Gastroesophageal sphincter (tissue), 4 donors: ENCODE results near the gene TTC7B. TPM values are rescaled to one million over a fixed set of nuclear protein-coding genes. Genes with fewer than 3 reads are reported as not detected.
"Not testable (repeated sequence)": the region's sequence is repeated elsewhere in the genome, so short reads cannot be mapped to it uniquely, and the experiment has no call there.

Experiments used
- ATAC-seq: fragments of 150-250 bp; one replicate; pipeline ENCODE4 v1.9.1; 2016; ENCODE audit warnings: mild to moderate bottlenecking, moderate library complexity
- H3K27ac ChIP-seq, 4 donors: fragments of 200-600 bp; sonication (generic) in 3 of 4; 1 replicate in 3 of 4; 2 replicates in 1 of 4; pipeline ENCODE4 v1.5.1; 2016 to 2019
- H3K27me3 ChIP-seq: fragments of 200-600 bp; sonication (generic); one replicate; pipeline ENCODE4 v1.5.1; 2019
- H3K36me3 ChIP-seq, 2 donors: fragments of 200-600 bp; sonication (generic); one replicate each; pipeline ENCODE4 v1.5.1; 2019; ENCODE audit warnings: control low read depth in 1 of 2
- H3K4me1 ChIP-seq, 3 donors: fragments of 200-600 bp; sonication (generic); 1 replicate in 2 of 3; 2 replicates in 1 of 3; pipeline ENCODE4 v1.5.1; 2016 to 2019; ENCODE audit warnings: control low read depth in 2 of 3
- H3K4me3 ChIP-seq, 2 donors: fragments of 200-600 bp; sonication (generic); one replicate each; pipeline ENCODE4 v1.5.1; 2019; ENCODE audit warnings: mild to moderate bottlenecking in 1 of 2, moderate library complexity in 1 of 2
- H3K9me3 ChIP-seq, 3 donors: fragments of 200-600 bp; sonication (generic); one replicate each; pipeline ENCODE4 v1.5.1; 2017 to 2019; ENCODE audit warnings: control low read depth in 2 of 3
- CTCF ChIP-seq, 4 experiments: fragments of 200-600 bp in 2 of 4; fragments of 450-650 bp in 2 of 4; sonication (generic) in 1 of 4; IDR thresholded peaks; one replicate each; pipeline ENCODE4 v1.5.1; 2017 to 2019; ENCODE audit warnings: antibody characterized with exemption in 4 of 4, mild to moderate bottlenecking in 2 of 4, moderate library complexity in 2 of 4
- EP300 ChIP-seq: sonication (generic); formaldehyde crosslinking; IDR thresholded peaks from one replicate; pipeline ENCODE4 v1.6.1; 2017; ENCODE audit warnings: antibody characterized with exemption, mild to moderate bottlenecking
- POLR2A ChIP-seq, 2 donors: fragments of 450-650 bp; IDR thresholded peaks; one replicate each; pipeline ENCODE4 v1.6.1; 2017; ENCODE audit warnings: antibody characterized with exemption in 2 of 2, mild to moderate bottlenecking in 2 of 2, moderate library complexity in 1 of 2
- POLR2AphosphoS5 ChIP-seq: sonication (generic); formaldehyde crosslinking; IDR thresholded peaks from one replicate; pipeline ENCODE4 v1.6.1; 2017; ENCODE audit warnings: antibody characterized with exemption
- WGBS, 2 donors: methylation state at CpG; one replicate each; pipeline ENCODE4 v1.1.5; 2018; ENCODE audit warnings: low coverage in 1 of 2; 5-methylcytosine and 5-hydroxymethylcytosine counted together
- total RNA-seq, 4 donors: library from RNA; depleted of rRNA; stranded (reverse); fragments of >200 nt; gene quantifications; one replicate each; pipeline ENCODE4 v1.1.0, GENCODE V29; 2016

Gene TTC7B
- total RNA-seq, 4 donors from 2014 or later: 59.0 to 170 (median 64.1) TPM

GRCh38 chr14:90839889-90840266 lies 23.6 kb upstream of the TTC7B start:
- H3K4me1 ChIP-seq: peaks cover 0 to 13% (median 6%) of the 10 kb centered on the region in 3 donors
- peak overlapping the region in 3 of 4 donors; percentile 61 to 74 (median 63) for H3K27ac ChIP-seq
- H3K9me3 ChIP-seq: no peaks in the 10 kb centered on the region
- no peak overlapping the region for H3K4me3 ChIP-seq
- no peaks in the 10 kb centered on the region for H3K27me3 ChIP-seq
- TF ChIP-seq CTCF (IDR thresholded peaks at IDR 0.05) (no peak), POLR2A (IDR thresholded peaks at IDR 0.05) (no peak), POLR2AphosphoS5 (no peak), EP300 (no peak)
- H3K36me3 ChIP-seq: no peaks in the 10 kb centered on the region
- WGBS, 2 donors: 86 to 89% methylated on average over 3 of the region's 3 CpGs
- no peak for ATAC-seq

GRCh38 chr14:90839024-90839888 lies 23.0 kb upstream of the TTC7B start:
- Histone ChIP-seq H3K27ac (peak overlapping the region in 3 of 4 donors; percentile 61 to 74 (median 63)), H3K4me1 (peaks cover 0 to 13% (median 6%) of the 10 kb centered on the region in 3 donors), H3K4me3 (peak overlapping the region in 1 of 2 donors; percentile 18), H3K9me3 (no peaks in the 10 kb centered on the region), H3K36me3 (no peaks in the 10 kb centered on the region), H3K27me3 (no peaks in the 10 kb centered on the region)
- ATAC-seq: peak; percentile 86
- WGBS, 2 donors: 23 to 38% methylated on average over 5 to 10 of the region's 10 CpGs
- TF ChIP-seq EP300 (no peak), CTCF (IDR thresholded peaks at IDR 0.05) (no peak), POLR2AphosphoS5 (no peak), POLR2A (IDR thresholded peaks at IDR 0.05) (no peak)

- not testable (repeated sequence) for ATAC-seq, H3K4me3 ChIP-seq, H3K27me3 ChIP-seq, H3K36me3 ChIP-seq, H3K9me3 ChIP-seq
- peak overlapping the region in 2 of 4 donors; percentile 61 to 63 for H3K27ac ChIP-seq
- 75 to 76% methylated on average over 3 to 7 of the region's 8 CpGs for WGBS, 2 donors
- peaks cover 0 to 13% (median 6%) of the 10 kb centered on the region in 3 donors for H3K4me1 ChIP-seq
Observed at GRCh38 chr14:90838531-90838930, 22.3 kb upstream of the TTC7B start.

- no peaks in the 10 kb centered on the region for H3K9me3 ChIP-seq
Observed at GRCh38 chr14:90837355-90837754, 21.1 kb upstream of the TTC7B start.

GRCh38 chr14:90836692-90837063 lies 20.4 kb upstream of the TTC7B start:
- Histone ChIP-seq H3K27me3 (no peaks in the 10 kb centered on the region), H3K36me3 (no peaks in the 10 kb centered on the region), H3K4me3 (no peak overlapping the region), H3K9me3 (no peaks in the 10 kb centered on the region), H3K4me1 (peaks cover 0 to 13% (median 6%) of the 10 kb centered on the region in 3 donors), H3K27ac (no peak overlapping the region)
- TF ChIP-seq CTCF (IDR thresholded peaks at IDR 0.05) (no peak), POLR2A (IDR thresholded peaks at IDR 0.05) (no peak), EP300 (no peak), POLR2AphosphoS5 (no peak)
- no CpG with 5 or more reads among the region's 7 CpGs for WGBS, 2 donors
- no peak for ATAC-seq

More at GRCh38 chr14:90837355-90837754, 21.1 kb upstream of the TTC7B start:
- Histone ChIP-seq H3K36me3 (no peaks in the 10 kb centered on the region), H3K4me1 (peaks cover 0 to 13% (median 6%) of the 10 kb centered on the region in 3 donors), H3K27me3 (no peaks in the 10 kb centered on the region), H3K4me3 (no peak overlapping the region), H3K27ac (no peak overlapping the region)
- no peak for ATAC-seq
- WGBS, 2 donors: 82 to 90% methylated on average over 3 to 9 of the region's 9 CpGs
- TF ChIP-seq CTCF (IDR thresholded peaks at IDR 0.05) (no peak), EP300 (no peak), POLR2A (IDR thresholded peaks at IDR 0.05) (no peak), POLR2AphosphoS5 (no peak)
